HFF-Myc (cell line): Measurements from ENCODE around the gene SFMBT1.

Source experiments
- DNase-seq: peaks from one replicate; pipeline ENCODE4 v3.0.0-alpha.2; 2011; ENCODE audit warnings: low read depth; ENCODE audit errors: extremely low read depth
- H3K4me3 ChIP-seq: replicated peaks from 2 replicates; pipeline ENCODE4 v1.5.1; 2011; ENCODE audit warnings: low read depth, mild to moderate bottlenecking, control low read depth, low read length
- CTCF ChIP-seq: IDR thresholded peaks from 2 replicates; pipeline ENCODE4 v1.5.1; 2012; ENCODE audit warnings: mild to moderate bottlenecking, low read depth, low read length, control low read depth; ENCODE audit errors: missing control alignments

Gene SFMBT1

GRCh38 chr3:52982839-52983238 lies 63.0 kb downstream of the SFMBT1 start:
- DNase-seq, result no peak
- no peak overlapping the region for H3K4me3 ChIP-seq
- TF ChIP-seq CTCF, result no peak

- no peak overlapping the region for H3K4me3 ChIP-seq
- TF ChIP-seq CTCF, result no peak
- DNase-seq, result no peak
Measured at GRCh38 chr3:52979190-52979983, 66.5 kb downstream of the SFMBT1 start.

GRCh38 chr3:52978109-52978754 lies 67.6 kb downstream of the SFMBT1 start:
- H3K4me3 ChIP-seq, result no peak overlapping the region
- no peak for DNase-seq
- no peak for TF ChIP-seq CTCF

- H3K4me3 ChIP-seq, result no peak overlapping the region
- TF ChIP-seq CTCF, result no peak
- DNase-seq, result no peak
Measured at GRCh38 chr3:52973806-52974205, 72.1 kb downstream of the SFMBT1 start.

GRCh38 chr3:52971895-52972294 lies 74.0 kb downstream of the SFMBT1 start:
- TF ChIP-seq CTCF, result no peak
- no peak overlapping the region for H3K4me3 ChIP-seq
- no peak for DNase-seq

- no peak for DNase-seq
- TF ChIP-seq CTCF, result no peak
- H3K4me3 ChIP-seq, result no peak overlapping the region
Measured at GRCh38 chr3:52967398-52967797, 78.5 kb downstream of the SFMBT1 start.
